NCI-H1930 (cell line): ENCODE measurements around the gene SLC9B1.
"Not testable (repeated sequence)": the region's sequence is repeated elsewhere in the genome, so short reads cannot be mapped to it uniquely, and the experiment has no call there.

Source experiments
- DNase-seq, 2 experiments: peaks; one replicate each; lab custom pipeline; 2025; lab: John Stamatoyannopoulos, UW

Gene SLC9B1

GRCh38 chr4:103011378-103012025, 8.0 kb downstream of the SLC9B1 start:
- no peak for DNase-seq

GRCh38 chr4:103010804-103011203, 8.7 kb downstream of the SLC9B1 start:
- no peak for DNase-seq

- DNase-seq = peak; percentile 8 to 25
Measured at GRCh38 chr4:103008875-103009729, 10.4 kb downstream of the SLC9B1 start.

- no peak for DNase-seq
Measured at GRCh38 chr4:103002551-103002950, 17.0 kb downstream of the SLC9B1 start.

GRCh38 chr4:102994803-102995202, 24.7 kb downstream of the SLC9B1 start:
- DNase-seq = no peak

GRCh38 chr4:102993985-102994384, 25.5 kb downstream of the SLC9B1 start:
- not testable (repeated sequence) for DNase-seq

- DNase-seq = no peak
Measured at GRCh38 chr4:102988429-102989020, 31.0 kb downstream of the SLC9B1 start.

GRCh38 chr4:102981005-102981404, 38.5 kb downstream of the SLC9B1 start:
- no peak for DNase-seq

GRCh38 chr4:102961813-102962212, 57.7 kb downstream of the SLC9B1 start:
- DNase-seq = not testable (repeated sequence)

- DNase-seq = no peak
Measured at GRCh38 chr4:102959496-102959895, 60.0 kb downstream of the SLC9B1 start.

- DNase-seq = no peak
Measured at GRCh38 chr4:102945066-102945465, 74.4 kb downstream of the SLC9B1 start.

- DNase-seq = not testable (repeated sequence)
Measured at GRCh38 chr4:102938063-102938462, 81.4 kb downstream of the SLC9B1 start.

GRCh38 chr4:102935716-102936115, 83.8 kb downstream of the SLC9B1 start:
- DNase-seq = no peak

- DNase-seq = not testable (repeated sequence)
Measured at GRCh38 chr4:102919697-102920096, 99.8 kb downstream of the SLC9B1 start.

- DNase-seq = no peak
Measured at GRCh38 chr4:102918859-102919258, 100.6 kb downstream of the SLC9B1 start.

GRCh38 chr4:102901804-102902203, 117.7 kb downstream of the SLC9B1 start:
- no peak for DNase-seq

GRCh38 chr4:102897610-102898009, 121.9 kb downstream of the SLC9B1 start:
- not testable (repeated sequence) for DNase-seq

GRCh38 chr4:102896547-102896946, 123.0 kb downstream of the SLC9B1 start:
- not testable (repeated sequence) for DNase-seq

GRCh38 chr4:102889866-102890265, 129.6 kb downstream of the SLC9B1 start:
- not testable (repeated sequence) for DNase-seq

GRCh38 chr4:102888570-102888969, 130.9 kb downstream of the SLC9B1 start:
- DNase-seq = not testable (repeated sequence)

GRCh38 chr4:102883278-102883677, 136.2 kb downstream of the SLC9B1 start:
- no peak for DNase-seq

- DNase-seq = no peak
Measured at GRCh38 chr4:102881343-102881742, 138.2 kb downstream of the SLC9B1 start.

- DNase-seq = no peak
Measured at GRCh38 chr4:102878901-102879300, 140.6 kb downstream of the SLC9B1 start.
